HCT116 (cell line): ENCODE measurements around the gene PTPN7. TPM values are rescaled to one million over a fixed set of nuclear protein-coding genes. Genes with fewer than 3 reads are reported as not detected.

Experiments used
- ATAC-seq: fragments of 200-7000 bp; cut with Tn5 transposase; 2 replicates; pipeline ENCODE4 v1.9.1; 2020; ENCODE audit warnings: mild to moderate bottlenecking, moderate library complexity
- BruUV-seq: library from RNA; stranded (reverse); fragments of 400-500 nt; replicated peaks from 2 replicates; lab custom pipeline; 2021; lab: Mats Ljungman, UMichigan
- CTCF ChIA-PET: fragments of 300-600 bp; sonication (Branson Sonifier 250); formaldehyde crosslinking; loops from one replicate; lab custom pipeline; 2021; ENCODE audit warnings: antibody characterized with exemption; lab: Charles Lee
- POLR2A ChIA-PET: fragments of 300-600, 350-600 bp; sonication (Branson Sonifier 250); formaldehyde crosslinking; loops from one replicate; lab custom pipeline; 2021; ENCODE audit warnings: antibody characterized with exemption; lab: Charles Lee
- RAD21 ChIA-PET, 2 experiments: fragments of 300-600 bp; sonication (Branson Sonifier 250); formaldehyde crosslinking; loops; one replicate each; lab custom pipeline; 2023; ENCODE audit warnings: low total read pairs in 2 of 2; ENCODE audit not compliant: uncharacterized antibody in 2 of 2, unreplicated experiment in 2 of 2, low non-redundant PET in 1 of 2; lab: Charles Lee
- DNase-seq: peaks from one replicate; pipeline ENCODE4 v3.0.0-alpha.2; 2010; ENCODE audit warnings: low read depth, low spot score
- H2AFZ ChIP-seq: fragments of 200-600 bp; shearing (Covaris generic), sonication (generic); 2 replicates; pipeline ENCODE4 v1.6.1; 2017; ENCODE audit warnings: low read depth, mixed run types, mixed read lengths, antibody characterized with exemption, low read length; ENCODE audit not compliant: poor library complexity, severe bottlenecking
- H3K27ac ChIP-seq: 2 replicates; pipeline ENCODE4 v1.5.1; 2012; ENCODE audit warnings: low read depth, low read length
- H3K27me3 ChIP-seq: fragments of 200-600 bp; sonication (generic); 2 replicates; pipeline ENCODE4 v1.6.1; 2016; ENCODE audit warnings: mixed run types, low read length, mixed read lengths; ENCODE audit not compliant: insufficient read depth
- H3K36me3 ChIP-seq, 2 experiments: fragments of 200-500 bp in 1 of 2; fragments of 200-600 bp in 1 of 2; sonication (Bioruptor generic) in 1 of 2; sonication (generic) in 1 of 2; 2 replicates each; pipeline versions ENCODE4 v1.5.1 to v1.6.1; 2014 to 2016; ENCODE audit warnings: low read length in 2 of 2, inconsistent platforms in 1 of 2, mixed read lengths in 1 of 2, mixed run types in 1 of 2; ENCODE audit not compliant: insufficient read depth in 2 of 2, control insufficient read depth in 1 of 2
- H3K4me1 ChIP-seq, 2 experiments: fragments of 200-600 bp in 1 of 2; sonication (generic) in 1 of 2; 2 replicates each; pipeline versions ENCODE4 v1.5.1 to v1.6.1; 2012 to 2017; ENCODE audit warnings: low read length in 2 of 2, inconsistent platforms in 1 of 2, mild to moderate bottlenecking in 1 of 2, mixed read lengths in 1 of 2, mixed run types in 1 of 2, moderate library complexity in 1 of 2; ENCODE audit not compliant: insufficient read depth in 2 of 2, control insufficient read depth in 1 of 2
- H3K4me2 ChIP-seq: fragments of 200-600 bp; sonication (generic); 2 replicates; pipeline ENCODE4 v1.6.1; 2017; ENCODE audit warnings: mixed run types, low read length, mixed read lengths
- H3K4me3 ChIP-seq, 2 experiments: fragments of 200-600 bp in 1 of 2; sonication (generic) in 1 of 2; replicated peaks in 1 of 2; 2 replicates each; pipeline ENCODE4 v1.5.1; 2011 to 2016; ENCODE audit warnings: low read length in 2 of 2, control low read depth in 1 of 2, low read depth in 1 of 2, mild to moderate bottlenecking in 1 of 2, mixed read lengths in 1 of 2, mixed run types in 1 of 2
- H3K79me2 ChIP-seq: fragments of 200-600 bp; sonication (generic); 2 replicates; pipeline ENCODE4 v1.6.1; 2017; ENCODE audit warnings: mild to moderate bottlenecking, mixed run types, low read length, moderate library complexity, mixed read lengths; ENCODE audit not compliant: insufficient read depth
- H3K9ac ChIP-seq: fragments of 200-600 bp; sonication (generic); 2 replicates; pipeline ENCODE4 v1.6.1; 2016; ENCODE audit warnings: low read length, mixed read lengths
- H3K9me2 ChIP-seq: fragments of 200-600 bp; sonication (generic), shearing (Covaris generic); 2 replicates; pipeline ENCODE4 v1.6.1; 2017; ENCODE audit warnings: mixed run types, mild to moderate bottlenecking, moderate library complexity; ENCODE audit not compliant: insufficient read depth
- H3K9me3 ChIP-seq, 2 experiments: fragments of 200-500 bp in 1 of 2; fragments of 200-600 bp in 1 of 2; sonication (Bioruptor generic) in 1 of 2; sonication (generic) in 1 of 2; 2 replicates each; pipeline ENCODE4 v1.6.1; 2014 to 2017; ENCODE audit warnings: low read length in 2 of 2, mixed read lengths in 2 of 2, inconsistent platforms in 1 of 2, low read depth in 1 of 2, mild to moderate bottlenecking in 1 of 2, mixed run types in 1 of 2, moderate library complexity in 1 of 2; ENCODE audit not compliant: control insufficient read depth in 1 of 2, insufficient read depth in 1 of 2
- H4K20me1 ChIP-seq: fragments of 200-600 bp; sonication (generic), shearing (Covaris generic); 2 replicates; pipeline ENCODE4 v1.6.1; 2017; ENCODE audit warnings: mixed run types, mild to moderate bottlenecking, moderate library complexity; ENCODE audit not compliant: insufficient read depth
- CBX3 ChIP-seq: IDR thresholded peaks from 2 replicates; pipeline ENCODE4 v1.6.1; 2012; ENCODE audit warnings: low read depth
- CEBPB ChIP-seq: IDR thresholded peaks from 2 replicates; pipeline ENCODE4 v1.6.1; 2012; ENCODE audit warnings: low read depth
- FOSL1 ChIP-seq: IDR thresholded peaks from 2 replicates; pipeline ENCODE4 v1.6.1; 2012; ENCODE audit warnings: low read depth
- POLR2A ChIP-seq: IDR thresholded peaks from 2 replicates; pipeline ENCODE4 v1.7.0; 2011; ENCODE audit warnings: borderline replicate concordance; ENCODE audit not compliant: insufficient read depth, insufficient read length; ENCODE audit errors: extremely low read depth
- POLR2AphosphoS5 ChIP-seq: IDR thresholded peaks from 2 replicates; pipeline ENCODE4 v1.6.1; 2011; ENCODE audit warnings: mild to moderate bottlenecking, low read depth, low read length, moderate library complexity
- REST ChIP-seq: IDR thresholded peaks from 2 replicates; pipeline ENCODE4 v1.6.1; 2012; ENCODE audit warnings: low read depth
- SP1 ChIP-seq: IDR thresholded peaks from 2 replicates; pipeline ENCODE4 v1.6.1; 2012; ENCODE audit warnings: low read depth
- SRF ChIP-seq: IDR thresholded peaks from 2 replicates; pipeline ENCODE4 v1.6.1; 2012; ENCODE audit warnings: low read depth
- TCF7L2 ChIP-seq: IDR thresholded peaks from 2 replicates; pipeline ENCODE4 v1.7.0; 2011; ENCODE audit warnings: borderline replicate concordance, inconsistent platforms; ENCODE audit not compliant: insufficient read depth, insufficient read length; ENCODE audit errors: extremely low read depth
- ZBTB33 ChIP-seq: IDR thresholded peaks from 2 replicates; pipeline ENCODE4 v1.6.1; 2011; ENCODE audit warnings: mild to moderate bottlenecking, low read length, moderate library complexity; ENCODE audit not compliant: insufficient replicate concordance; ENCODE audit errors: extremely low read depth
- ZNF274 ChIP-seq: fragments of 200-500 bp; sonication (Bioruptor generic); IDR thresholded peaks from 2 replicates; pipeline ENCODE4 v1.6.1; 2014; ENCODE audit warnings: mild to moderate bottlenecking, low read depth, low read length, inconsistent platforms
- intact Hi-C: fragments of 100-400 bp; cut with micrococcal nuclease; formaldehyde crosslinking; loops from 2 replicates; pipeline ENCODE4 v1.10.0; 2022
- total RNA-seq: library from RNA; stranded (reverse); gene quantifications from one replicate; pipeline ENCODE4 v1.2.1, GENCODE V29; 2021; ENCODE audit not compliant: unreplicated experiment
- TF ChIP-seq, protein P1 (sequence below), 3 experiments: fragments of 200-600 bp in 1 of 3; sonication (generic) in 1 of 3; IDR thresholded peaks in 2 of 3; conservative IDR thresholded peaks in 1 of 3; 2 replicates each; pipeline ENCODE4 v1.5.1; 2012 to 2017; ENCODE audit warnings: low read depth in 2 of 3, low read length in 2 of 3, antibody characterized with exemption in 1 of 3, borderline replicate concordance in 1 of 3, control low read depth in 1 of 3, mild to moderate bottlenecking in 1 of 3, mixed read lengths in 1 of 3, mixed run types in 1 of 3, moderate library complexity in 1 of 3; ENCODE audit not compliant: insufficient read depth in 1 of 3

The PTPN7 gene
- total RNA-seq, 1 experiment from 2014 or later, result 0.76 TPM

DNA sequence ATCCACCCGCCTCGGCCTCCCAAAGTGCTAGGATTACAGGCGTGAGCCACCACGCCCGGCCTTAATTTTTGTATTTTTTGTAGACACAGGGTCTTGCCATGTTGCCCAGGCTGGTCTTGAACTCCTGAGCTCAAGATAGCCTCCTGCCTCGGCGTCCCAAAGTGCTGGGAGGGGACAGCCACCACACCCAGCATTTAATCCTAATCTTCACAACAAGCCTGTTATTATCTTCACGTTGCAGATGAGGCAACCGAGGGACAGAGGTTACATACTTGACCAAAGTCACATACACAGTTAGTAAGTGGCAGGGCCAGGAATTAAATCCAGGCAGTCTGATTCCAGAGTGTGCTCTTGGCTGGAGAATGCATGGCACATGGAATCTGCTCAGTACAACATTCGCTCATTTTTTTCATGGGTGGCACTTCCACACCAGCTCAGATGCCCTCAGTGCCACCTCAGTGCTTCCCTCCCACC is 42.5 kb downstream of the PTPN7 start (continued):
- TF ChIP-seq REST (no peak), CBX3 (no peak), FOSL1 (no peak), POLR2A (no peak), SRF (no peak)
- TF ChIP-seq, all 23 proteins: peak for 0

GRCh38 chr1:202116287-202116686 is 44.1 kb downstream of the PTPN7 start:
- H3K4me1 ChIP-seq, result peaks cover 30 to 36% of the 10 kb centered on the region in 2 experiments
- POLR2A ChIA-PET, result interaction anchor here (1.1 to 3.2 kb wide), 3 partner anchors 105 to 108 kb away, joined by 3 to 45 read pairs (median 6); partner anchors contain the start of gene ELF3
- TF ChIP-seq, protein P1, sequence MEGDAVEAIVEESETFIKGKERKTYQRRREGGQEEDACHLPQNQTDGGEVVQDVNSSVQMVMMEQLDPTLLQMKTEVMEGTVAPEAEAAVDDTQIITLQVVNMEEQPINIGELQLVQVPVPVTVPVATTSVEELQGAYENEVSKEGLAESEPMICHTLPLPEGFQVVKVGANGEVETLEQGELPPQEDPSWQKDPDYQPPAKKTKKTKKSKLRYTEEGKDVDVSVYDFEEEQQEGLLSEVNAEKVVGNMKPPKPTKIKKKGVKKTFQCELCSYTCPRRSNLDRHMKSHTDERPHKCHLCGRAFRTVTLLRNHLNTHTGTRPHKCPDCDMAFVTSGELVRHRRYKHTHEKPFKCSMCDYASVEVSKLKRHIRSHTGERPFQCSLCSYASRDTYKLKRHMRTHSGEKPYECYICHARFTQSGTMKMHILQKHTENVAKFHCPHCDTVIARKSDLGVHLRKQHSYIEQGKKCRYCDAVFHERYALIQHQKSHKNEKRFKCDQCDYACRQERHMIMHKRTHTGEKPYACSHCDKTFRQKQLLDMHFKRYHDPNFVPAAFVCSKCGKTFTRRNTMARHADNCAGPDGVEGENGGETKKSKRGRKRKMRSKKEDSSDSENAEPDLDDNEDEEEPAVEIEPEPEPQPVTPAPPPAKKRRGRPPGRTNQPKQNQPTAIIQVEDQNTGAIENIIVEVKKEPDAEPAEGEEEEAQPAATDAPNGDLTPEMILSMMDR (IDR thresholded peaks at IDR 0.05 in 2 of 3, conservative IDR thresholded peaks at IDR 0.05 in 1 of 3; ENCODE audit: borderline replicate concordance in 1 of 3, insufficient read depth in 1 of 3, low read depth in 2 of 3, low read length in 2 of 3), result no peak
- no peak for TF ChIP-seq CEBPB
- no peak for TF ChIP-seq TCF7L2
- TF ChIP-seq POLR2A, result no peak
- no peak for TF ChIP-seq POLR2AphosphoS5
- TF ChIP-seq REST, result no peak
- TF ChIP-seq CBX3, result no peak
- no peak for TF ChIP-seq ZNF274
- no peak for TF ChIP-seq ZBTB33
- TF ChIP-seq SP1, result no peak
- no peak for TF ChIP-seq SRF

More at GRCh38 chr1:202116287-202116686, 44.1 kb downstream of the PTPN7 start:
- no peak overlapping the region for H3K27ac ChIP-seq
- RAD21 ChIA-PET, result no interaction called here
- H3K27me3 ChIP-seq, result no peaks in the 10 kb centered on the region
- H4K20me1 ChIP-seq, result no peaks in the 10 kb centered on the region
- no peak overlapping the region for H3K4me2 ChIP-seq
- no TSS peak for BruUV-seq
- H3K79me2 ChIP-seq, result no peaks in the 10 kb centered on the region
- DNase-seq (no peak), ATAC-seq (no peak)
- CTCF ChIA-PET, result interaction anchor here (0.8 to 3.7 kb wide), 3 partner anchors 116 to 221 kb away, joined by 3 to 59 read pairs (median 3); no protein-coding TSS in a partner anchor
- H3K9me3 ChIP-seq, result no peaks in the 10 kb centered on the region
- no peak overlapping the region for H3K9ac ChIP-seq
- no peaks in the 10 kb centered on the region for H3K36me3 ChIP-seq
- H3K4me3 ChIP-seq, result no peak overlapping the region
- H2AFZ ChIP-seq, result no peak overlapping the region
- intact Hi-C loops, result no loop called here
- no peaks in the 10 kb centered on the region for H3K9me2 ChIP-seq
